Testis (tissue), 3 donors: ENCODE results near the gene EMC10. TPM values are rescaled to one million over a fixed set of nuclear protein-coding genes. Genes with fewer than 3 reads are reported as not detected.
A peak's percentile ranks its signal among the peaks of the same experiment; 100 is the strongest.

Source experiments
- DNase-seq: peaks from one replicate; pipeline ENCODE4 v3.0.0-alpha.2; 2019
- H3K27ac ChIP-seq, 2 donors: fragments of 200-600 bp; sonication (generic); one replicate each; pipeline ENCODE4 v1.5.1; 2019
- H3K27me3 ChIP-seq: fragments of 200-600 bp; sonication (generic); one replicate; pipeline ENCODE4 v1.5.1; 2019
- H3K36me3 ChIP-seq: fragments of 200-600 bp; sonication (generic); one replicate; pipeline ENCODE4 v1.5.1; 2017; ENCODE audit warnings: low read depth; ENCODE audit errors: missing control alignments
- H3K4me1 ChIP-seq: fragments of 200-600 bp; sonication (generic); one replicate; pipeline ENCODE4 v1.5.1; 2019
- H3K4me3 ChIP-seq, 2 donors: fragments of 200-600 bp; sonication (generic); one replicate each; pipeline ENCODE4 v1.5.1; 2017 to 2019
- H3K9me3 ChIP-seq: fragments of 200-600 bp; sonication (generic); one replicate; pipeline ENCODE4 v1.5.1; 2017
- POLR2A ChIP-seq: fragments of 450-650 bp; IDR thresholded peaks from one replicate; pipeline ENCODE4 v1.6.1; 2017; ENCODE audit warnings: antibody characterized with exemption, mild to moderate bottlenecking, moderate library complexity
- WGBS, 2 donors: methylation state at CpG; one replicate each; pipeline ENCODE4 v1.1.5; 2018; 5-methylcytosine and 5-hydroxymethylcytosine counted together
- intact Hi-C: fragments of 100-400 bp; cut with DNase I; formaldehyde crosslinking; loops from one replicate; pipeline ENCODE4 v1.15.1; 2023; ENCODE audit warnings: low total_unique reads
- polyA plus RNA-seq: library from polyadenylated mRNA; stranded (reverse); fragments of 350-450 nt; fragmentation: Illumina TruSeq; extraction: RNeasy Lipid Tissue Mini Kit (QIAGEN cat#74804); gene quantifications from one replicate; pipeline ENCODE4 v1.2.3, GENCODE V29; 2014; ENCODE audit warnings: low read depth, low replicate concordance; ENCODE audit not compliant: insufficient read depth
- total RNA-seq, 2 donors: library from RNA; depleted of rRNA; stranded (reverse); fragments of >200 nt; gene quantifications; one replicate each; pipeline ENCODE4 v1.2.3, GENCODE V29; 2016
- TF ChIP-seq, protein P1 (sequence below), 3 experiments: fragments of 450-650 bp in 2 of 3; fragments of 200-600 bp in 1 of 3; sonication (generic) in 1 of 3; IDR thresholded peaks; one replicate each; pipeline ENCODE4 v1.5.1; 2016 to 2019; ENCODE audit warnings: antibody characterized with exemption in 3 of 3, mild to moderate bottlenecking in 2 of 3, moderate library complexity in 1 of 3

Gene EMC10
- total and polyA plus RNA-seq, 3 donors from 2014 or later = 162 to 311 (median 203) TPM

DNA sequence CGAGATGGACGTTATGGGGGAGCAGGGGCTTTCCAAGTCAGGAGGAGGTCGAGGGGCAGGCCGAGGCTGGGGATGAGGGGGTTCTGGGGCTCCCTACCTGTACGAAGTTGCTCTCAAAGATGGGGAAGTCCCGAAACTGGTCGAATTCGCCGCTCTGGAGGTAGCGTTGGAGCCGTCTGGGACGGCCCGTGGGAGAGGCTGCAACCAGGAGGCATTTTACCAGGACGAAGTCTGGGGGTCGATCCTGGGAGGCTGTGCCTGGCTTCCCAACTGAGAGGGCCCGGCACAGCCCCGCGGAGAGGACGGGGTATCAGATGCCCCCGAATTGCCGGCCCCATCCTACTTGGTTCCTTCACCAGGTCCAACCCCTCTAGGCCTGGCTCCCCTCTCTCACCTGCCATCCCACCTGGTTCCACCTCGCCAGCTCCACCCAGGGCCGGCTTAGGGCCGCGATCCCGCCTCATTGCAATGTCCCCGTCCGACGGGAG is 527 bp upstream of the EMC10 start:
- Histone ChIP-seq H3K36me3 (no peaks in the 10 kb centered on the region), H3K9me3 (no peaks in the 10 kb centered on the region), H3K4me3 (peak overlapping the region; percentile 88 to 94), H3K4me1 (peaks cover 9% of the 10 kb centered on the region), H3K27me3 (no peaks in the 10 kb centered on the region), H3K27ac (peak overlapping the region; percentile 36 to 82)
- no peak for DNase-seq
- intact Hi-C loops = no loop called here
- 48 to 56% methylated on average over 21 to 29 of the region's 29 CpGs for WGBS, 2 donors
- TF ChIP-seq, protein P1, sequence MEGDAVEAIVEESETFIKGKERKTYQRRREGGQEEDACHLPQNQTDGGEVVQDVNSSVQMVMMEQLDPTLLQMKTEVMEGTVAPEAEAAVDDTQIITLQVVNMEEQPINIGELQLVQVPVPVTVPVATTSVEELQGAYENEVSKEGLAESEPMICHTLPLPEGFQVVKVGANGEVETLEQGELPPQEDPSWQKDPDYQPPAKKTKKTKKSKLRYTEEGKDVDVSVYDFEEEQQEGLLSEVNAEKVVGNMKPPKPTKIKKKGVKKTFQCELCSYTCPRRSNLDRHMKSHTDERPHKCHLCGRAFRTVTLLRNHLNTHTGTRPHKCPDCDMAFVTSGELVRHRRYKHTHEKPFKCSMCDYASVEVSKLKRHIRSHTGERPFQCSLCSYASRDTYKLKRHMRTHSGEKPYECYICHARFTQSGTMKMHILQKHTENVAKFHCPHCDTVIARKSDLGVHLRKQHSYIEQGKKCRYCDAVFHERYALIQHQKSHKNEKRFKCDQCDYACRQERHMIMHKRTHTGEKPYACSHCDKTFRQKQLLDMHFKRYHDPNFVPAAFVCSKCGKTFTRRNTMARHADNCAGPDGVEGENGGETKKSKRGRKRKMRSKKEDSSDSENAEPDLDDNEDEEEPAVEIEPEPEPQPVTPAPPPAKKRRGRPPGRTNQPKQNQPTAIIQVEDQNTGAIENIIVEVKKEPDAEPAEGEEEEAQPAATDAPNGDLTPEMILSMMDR (IDR thresholded peaks at IDR 0.05) = no peak
- TF ChIP-seq POLR2A = no peak

DNA sequence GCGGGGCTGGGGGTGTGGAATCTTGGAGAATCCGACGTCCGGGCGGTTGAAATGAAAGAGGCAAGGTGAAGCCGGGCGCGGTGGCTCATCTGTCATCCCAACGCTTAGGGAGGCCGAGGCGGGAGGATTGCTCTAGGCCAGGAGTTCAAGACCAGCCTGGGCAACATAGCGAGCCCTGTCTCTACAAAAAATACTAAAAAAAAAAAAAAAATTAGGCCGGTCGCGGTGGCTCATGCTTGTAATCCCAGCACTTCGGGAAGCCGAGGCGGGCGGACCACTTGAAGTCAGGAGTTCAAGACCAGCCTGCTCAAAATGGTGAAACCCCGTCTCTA is 566 bp downstream of the EMC10 start:
- no peak for DNase-seq
- 14 to 22% methylated on average over 14 to 20 of the region's 20 CpGs for WGBS, 2 donors
- intact Hi-C loops = no loop called here

DNA sequence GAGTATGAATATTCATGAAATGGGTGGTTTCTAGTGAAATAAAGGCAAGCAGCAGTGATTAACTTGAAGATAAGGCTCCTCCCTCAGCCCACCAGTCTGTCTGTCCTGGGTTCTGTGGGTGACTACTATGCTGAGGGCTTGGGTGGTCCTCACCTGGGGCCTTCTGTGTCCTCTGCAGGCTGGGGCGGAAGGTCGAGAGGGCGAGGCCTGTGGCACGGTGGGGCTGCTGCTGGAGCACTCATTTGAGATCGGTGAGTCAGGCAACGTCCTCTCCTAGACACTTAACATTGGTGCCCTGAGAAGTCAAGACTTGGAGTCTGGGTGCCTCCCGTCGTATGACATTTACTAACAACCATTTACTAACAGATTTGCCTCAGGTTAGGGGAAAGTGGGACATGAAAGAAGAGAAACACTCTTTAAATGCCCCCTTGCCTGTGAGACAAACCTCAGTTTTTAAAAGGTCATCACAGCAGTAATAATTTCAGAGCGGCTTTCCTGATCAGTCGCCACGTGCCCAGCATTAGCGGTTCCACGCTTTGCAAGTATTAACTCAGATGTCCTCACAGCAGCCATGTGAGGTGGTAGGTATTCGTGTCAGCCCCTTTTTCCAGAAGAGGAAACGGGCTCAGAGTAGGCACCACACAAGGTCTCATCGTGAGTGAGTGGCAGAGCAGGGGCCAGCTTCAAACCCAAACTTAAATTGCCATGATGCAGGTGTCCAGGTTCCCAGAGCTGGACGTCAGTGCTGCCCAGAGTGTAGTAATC is 1.6 kb downstream of the EMC10 start:
- peaks cover 9% of the 10 kb centered on the region for H3K4me1 ChIP-seq
- H3K27me3 ChIP-seq = no peaks in the 10 kb centered on the region
- H3K36me3 ChIP-seq = no peaks in the 10 kb centered on the region
- no peaks in the 10 kb centered on the region for H3K9me3 ChIP-seq
- 84 to 93% methylated on average over 17 of the region's 17 CpGs for WGBS, 2 donors
- no peak overlapping the region for H3K27ac ChIP-seq
- H3K4me3 ChIP-seq = peak overlapping the region in 1 of 2 donors; percentile 88
- TF ChIP-seq, protein P1 (IDR thresholded peaks at IDR 0.05) = no peak
- no peak for TF ChIP-seq POLR2A
- no peak for DNase-seq
- intact Hi-C loops = no loop called here

More for the DNA sequence above, 566 bp downstream of the EMC10 start:
- Histone ChIP-seq H3K4me1 (peaks cover 9% of the 10 kb centered on the region), H3K4me3 (peak overlapping the region; percentile 88 to 94), H3K27ac (peak overlapping the region; percentile 61 to 82), H3K36me3 (no peaks in the 10 kb centered on the region), H3K9me3 (no peaks in the 10 kb centered on the region), H3K27me3 (no peaks in the 10 kb centered on the region)
- TF ChIP-seq, protein P1 (IDR thresholded peaks at IDR 0.05) = no peak
- TF ChIP-seq POLR2A = no peak

DNA sequence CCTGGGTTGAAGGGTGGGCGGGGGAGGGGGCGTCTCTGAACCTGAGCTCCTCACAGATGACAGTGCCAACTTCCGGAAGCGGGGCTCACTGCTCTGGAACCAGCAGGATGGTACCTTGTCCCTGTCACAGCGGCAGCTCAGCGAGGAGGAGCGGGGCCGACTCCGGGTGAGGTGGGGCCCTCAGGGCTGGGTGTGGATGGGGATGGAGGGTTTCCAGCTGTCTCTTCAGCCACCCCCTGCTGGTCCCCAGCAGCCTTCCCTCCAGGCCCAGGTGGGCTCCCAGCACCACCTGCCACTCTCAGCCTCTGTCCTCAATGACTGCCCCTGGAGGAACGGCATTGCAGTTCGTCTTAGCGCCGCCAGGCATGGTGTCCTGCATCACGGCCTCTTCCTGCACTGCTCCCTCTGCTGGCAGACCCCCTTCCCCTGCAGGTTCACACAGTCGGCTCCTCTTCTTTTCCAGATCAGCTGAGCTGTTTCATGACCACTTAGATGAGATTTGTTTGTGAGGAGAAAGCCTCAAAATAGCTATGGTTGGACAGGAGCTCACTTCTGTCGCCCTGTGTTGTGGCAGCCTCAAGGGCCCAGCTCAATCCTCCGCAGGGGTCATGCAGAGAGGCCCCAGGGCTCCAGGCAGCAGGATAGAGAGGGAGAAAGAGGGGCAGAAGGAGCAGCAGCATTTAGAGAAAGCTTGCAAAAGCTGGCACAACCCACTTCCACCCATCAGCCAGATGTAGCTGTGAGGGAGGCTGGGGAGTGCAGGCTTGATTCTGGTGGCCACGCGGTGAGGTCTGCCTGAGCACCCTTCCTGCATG is 2.8 kb downstream of the EMC10 start:
- TF ChIP-seq, protein P1 (IDR thresholded peaks at IDR 0.05) = no peak
- TF ChIP-seq POLR2A = no peak
- Histone ChIP-seq H3K4me3 (no peak overlapping the region), H3K9me3 (no peaks in the 10 kb centered on the region), H3K27ac (no peak overlapping the region), H3K36me3 (no peaks in the 10 kb centered on the region), H3K27me3 (no peaks in the 10 kb centered on the region), H3K4me1 (peaks cover 9% of the 10 kb centered on the region)
- DNase-seq = no peak
- 72 to 88% methylated on average over 6 to 19 of the region's 19 CpGs for WGBS, 2 donors
- intact Hi-C loops = no loop called here
